ENCODE measurements around the gene TMEM126B. TPM values are rescaled to one million over a fixed set of nuclear protein-coding genes. Genes with fewer than 3 reads are reported as not detected.

Gene TMEM126B
- total RNA-seq (10 to 100 TPM; 48.3 to 52.0 TPM), polyA plus RNA-seq (58.1 TPM)

- Mint-ChIP-seq H3K9me3 (no peaks in the 10 kb centered on the region), H3K36me3 (peaks cover 0 to 31% (median 4%) of the 10 kb centered on the region in 3 donors), H3K4me1 (peaks cover 40 to 59% (median 49%) of the 10 kb centered on the region in 3 donors), H3K4me3 (peak within 1 kb of the TSS; percentile 94 to 99 (median 97)), H3K27me3 (no peaks in the 10 kb centered on the region), H3K27ac (peak within 1 kb of the TSS; percentile 90 to 97 (median 96))
- ChIA-PET POLR2A (interaction anchor here (0.9 to 2.6 kb wide), 7 partner anchors 20 to 617 kb away, joined by 3 to 27 read pairs (median 4); partner anchors contain the start of genes CCDC83, CREBZF, EED and TMEM126A), CTCF (interaction anchor here (0.6 to 2.2 kb wide), 4 partner anchors 9 to 399 kb away, joined by 3 to 10 read pairs (median 4); partner anchors contain the start of gene TMEM126A)
- peaks cover 29% of the 10 kb centered on the region for H3K4me1 ChIP-seq (ENCODE audit: insufficient read depth, low read length)
- H3K9me3 ChIP-seq (ENCODE audit: low read length), result no peaks in the 10 kb centered on the region
- DNase-seq, result peak; percentile 92 to 96 (median 95)
- no peaks in the 10 kb centered on the region for H3K36me3 ChIP-seq (ENCODE audit: insufficient read depth, low read length)
- peak within 1 kb of the TSS; percentile 89 for H3K4me3 ChIP-seq (ENCODE audit: low read length)
- peak within 1 kb of the TSS; percentile 79 for H3K27ac ChIP-seq (ENCODE audit: low read depth, low read length)
- H3K27me3 ChIP-seq (ENCODE audit: insufficient read depth, low read length, poor library complexity, severe bottlenecking), result no peaks in the 10 kb centered on the region
Measured at GRCh38 chr11:85627998-85628770, at the start of gene TMEM126B. TSS of gene TMEM126B (plus strand) at chr11:85628593. CDS start at chr11:85628608, 15 bp downstream.

- DNase-seq, result no peak
- Histone ChIP-seq H3K4me3 (ENCODE audit: low read length) (no peak overlapping the region), H3K36me3 (ENCODE audit: insufficient read depth, low read length) (no peaks in the 10 kb centered on the region), H3K4me1 (ENCODE audit: insufficient read depth, low read length) (no peaks in the 10 kb centered on the region), H3K27ac (ENCODE audit: low read depth, low read length) (no peak overlapping the region), H3K9me3 (ENCODE audit: low read length) (no peaks in the 10 kb centered on the region), H3K27me3 (ENCODE audit: insufficient read depth, low read length, poor library complexity, severe bottlenecking) (no peaks in the 10 kb centered on the region)
- peaks cover 0 to 2% (median 0%) of the 10 kb centered on the region in 5 donors for H3K9me3 Mint-ChIP-seq
- H3K36me3 Mint-ChIP-seq, result peaks cover 0 to 6% (median 0%) of the 10 kb centered on the region in 3 donors
- no peaks in the 10 kb centered on the region for H3K4me1 Mint-ChIP-seq
- H3K4me3 Mint-ChIP-seq, result no peak overlapping the region
- ChIA-PET POLR2A (no interaction called here), CTCF (no interaction called here)
- H3K27me3 Mint-ChIP-seq, result peaks cover 4 to 11% of the 10 kb centered on the region in 2 donors
- no peak overlapping the region for H3K27ac Mint-ChIP-seq
Measured at GRCh38 chr11:85582111-85582510, 46.3 kb upstream of the TMEM126B start.

- H3K4me1 Mint-ChIP-seq, result no peaks in the 10 kb centered on the region
- ChIA-PET POLR2A (no interaction called here), CTCF (interaction anchor here (1.5 kb wide), 1 partner anchor 8 kb away, joined by 3 read pairs; no protein-coding TSS in a partner anchor)
- H3K4me3 Mint-ChIP-seq, result no peak overlapping the region
- H3K4me3 ChIP-seq (ENCODE audit: low read length), result no peak overlapping the region
- H3K27me3 ChIP-seq (ENCODE audit: insufficient read depth, low read length, poor library complexity, severe bottlenecking), result no peaks in the 10 kb centered on the region
- H3K36me3 ChIP-seq (ENCODE audit: insufficient read depth, low read length), result no peaks in the 10 kb centered on the region
- peaks cover 0 to 10% (median 1%) of the 10 kb centered on the region in 3 donors for H3K36me3 Mint-ChIP-seq
- H3K27ac Mint-ChIP-seq, result no peak overlapping the region
- peaks cover 7 to 13% (median 11%) of the 10 kb centered on the region in 5 donors for H3K9me3 Mint-ChIP-seq
- no peak overlapping the region for H3K27ac ChIP-seq (ENCODE audit: low read depth, low read length)
- no peak for DNase-seq
- H3K9me3 ChIP-seq (ENCODE audit: low read length), result no peaks in the 10 kb centered on the region
- H3K27me3 Mint-ChIP-seq, result peaks cover 8 to 25% of the 10 kb centered on the region in 2 donors
- no peaks in the 10 kb centered on the region for H3K4me1 ChIP-seq (ENCODE audit: insufficient read depth, low read length)
Measured at GRCh38 chr11:85589373-85589772, 39.0 kb upstream of the TMEM126B start.

GRCh38 chr11:85590848-85591483 lies 37.4 kb upstream of the TMEM126B start:
- no peaks in the 10 kb centered on the region for H3K9me3 ChIP-seq (ENCODE audit: low read length)
- POLR2A ChIA-PET, result no interaction called here
- no peaks in the 10 kb centered on the region for H3K36me3 ChIP-seq (ENCODE audit: insufficient read depth, low read length)
- no peak for DNase-seq
- H3K27ac ChIP-seq (ENCODE audit: low read depth, low read length), result no peak overlapping the region
- Mint-ChIP-seq H3K4me3 (no peak overlapping the region), H3K27me3 (peaks cover 7 to 26% of the 10 kb centered on the region in 2 donors), H3K36me3 (peaks cover 0 to 10% (median 1%) of the 10 kb centered on the region in 3 donors), H3K4me1 (no peaks in the 10 kb centered on the region), H3K27ac (no peak overlapping the region), H3K9me3 (peaks cover 7 to 13% (median 11%) of the 10 kb centered on the region in 5 donors)
- H3K4me3 ChIP-seq (ENCODE audit: low read length), result no peak overlapping the region
- CTCF ChIA-PET, result interaction anchor here (1.2 to 1.5 kb wide), 3 partner anchors 10 to 264 kb away, joined by 3 read pairs; partner anchors contain the start of gene CCDC83
- no peaks in the 10 kb centered on the region for H3K27me3 ChIP-seq (ENCODE audit: insufficient read depth, low read length, poor library complexity, severe bottlenecking)
- H3K4me1 ChIP-seq (ENCODE audit: insufficient read depth, low read length), result no peaks in the 10 kb centered on the region

GRCh38 chr11:85595285-85595884 lies 33.0 kb upstream of the TMEM126B start:
- H3K4me1 Mint-ChIP-seq, result no peaks in the 10 kb centered on the region

GRCh38 chr11:85596886-85597285 lies 31.5 kb upstream of the TMEM126B start:
- Mint-ChIP-seq H3K36me3 (no peaks in the 10 kb centered on the region), H3K4me3 (no peak overlapping the region), H3K4me1 (no peaks in the 10 kb centered on the region), H3K27me3 (peaks cover 5% of the 10 kb centered on the region in 2 donors), H3K27ac (no peak overlapping the region), H3K9me3 (no peaks in the 10 kb centered on the region)
- no peaks in the 10 kb centered on the region for H3K9me3 ChIP-seq (ENCODE audit: low read length)
- no peak overlapping the region for H3K4me3 ChIP-seq (ENCODE audit: low read length)
- no peaks in the 10 kb centered on the region for H3K36me3 ChIP-seq (ENCODE audit: insufficient read depth, low read length)
- no peaks in the 10 kb centered on the region for H3K4me1 ChIP-seq (ENCODE audit: insufficient read depth, low read length)
- no peak overlapping the region for H3K27ac ChIP-seq (ENCODE audit: low read depth, low read length)
- no peaks in the 10 kb centered on the region for H3K27me3 ChIP-seq (ENCODE audit: insufficient read depth, low read length, poor library complexity, severe bottlenecking)
- POLR2A ChIA-PET, result no interaction called here
- CTCF ChIA-PET, result interaction anchor here (1.0 kb wide), 1 partner anchor 597 kb away, joined by 4 read pairs; no protein-coding TSS in a partner anchor
- no peak for DNase-seq

More at GRCh38 chr11:85595285-85595884, 33.0 kb upstream of the TMEM126B start:
- CTCF ChIA-PET, result interaction anchor here (0.9 to 1.3 kb wide), 3 partner anchors 25 to 626 kb away, joined by 3 to 4 read pairs (median 3); no protein-coding TSS in a partner anchor
- H3K27me3 ChIP-seq (ENCODE audit: insufficient read depth, low read length, poor library complexity, severe bottlenecking), result no peaks in the 10 kb centered on the region
- H3K4me1 ChIP-seq (ENCODE audit: insufficient read depth, low read length), result no peaks in the 10 kb centered on the region
- H3K4me3 ChIP-seq (ENCODE audit: low read length), result no peak overlapping the region
- H3K27ac Mint-ChIP-seq, result no peak overlapping the region
- peaks cover 5 to 8% of the 10 kb centered on the region in 2 donors for H3K27me3 Mint-ChIP-seq
- H3K9me3 ChIP-seq (ENCODE audit: low read length), result no peaks in the 10 kb centered on the region
- no peak overlapping the region for H3K27ac ChIP-seq (ENCODE audit: low read depth, low read length)
- no peak overlapping the region for H3K4me3 Mint-ChIP-seq
- H3K9me3 Mint-ChIP-seq, result no peaks in the 10 kb centered on the region
- no peaks in the 10 kb centered on the region for H3K36me3 Mint-ChIP-seq
- POLR2A ChIA-PET, result no interaction called here
- DNase-seq, result peak in 2 of 5 donors; percentile 42 to 43
- no peaks in the 10 kb centered on the region for H3K36me3 ChIP-seq (ENCODE audit: insufficient read depth, low read length)

- H3K9me3 Mint-ChIP-seq, result no peaks in the 10 kb centered on the region
- H3K4me1 Mint-ChIP-seq, result no peaks in the 10 kb centered on the region
- no peak overlapping the region for H3K4me3 Mint-ChIP-seq
- POLR2A ChIA-PET, result no interaction called here
- H3K4me1 ChIP-seq (ENCODE audit: insufficient read depth, low read length), result no peaks in the 10 kb centered on the region
- no peak for DNase-seq
- H3K9me3 ChIP-seq (ENCODE audit: low read length), result no peaks in the 10 kb centered on the region
- CTCF ChIA-PET, result no interaction called here
- no peak overlapping the region for H3K27ac ChIP-seq (ENCODE audit: low read depth, low read length)
- no peaks in the 10 kb centered on the region for H3K27me3 ChIP-seq (ENCODE audit: insufficient read depth, low read length, poor library complexity, severe bottlenecking)
- peak overlapping the region in 1 of 8 donors; percentile 11 for H3K27ac Mint-ChIP-seq
- H3K36me3 ChIP-seq (ENCODE audit: insufficient read depth, low read length), result no peaks in the 10 kb centered on the region
- no peak overlapping the region for H3K4me3 ChIP-seq (ENCODE audit: low read length)
- H3K36me3 Mint-ChIP-seq, result no peaks in the 10 kb centered on the region
- H3K27me3 Mint-ChIP-seq, result peaks cover 2 to 3% of the 10 kb centered on the region in 2 donors
Measured at GRCh38 chr11:85599083-85599482, 29.3 kb upstream of the TMEM126B start.

Data from CD8-positive, alpha-beta memory T cell (primary cell).